Measurements from ENCODE around the gene ZBTB20. TPM values are rescaled to one million over a fixed set of nuclear protein-coding genes. Genes with fewer than 3 reads are reported as not detected.

Gene ZBTB20
- total RNA-seq, 1 experiment from 2014 or later: 10.7 TPM

GRCh38 chr3:114437897-114438296, 709.2 kb downstream of the ZBTB20 start:
- intact Hi-C loops (cut with micrococcal nuclease): no loop called here
- H3K4me3 Mint-ChIP-seq (ENCODE audit: unreplicated experiment): no peak overlapping the region
- H3K27ac Mint-ChIP-seq (ENCODE audit: low read depth, unreplicated experiment): no peak overlapping the region
- H3K9me3 Mint-ChIP-seq (ENCODE audit: unreplicated experiment): no peaks in the 10 kb centered on the region
- peaks cover 13% of the 10 kb centered on the region for H3K4me1 Mint-ChIP-seq (ENCODE audit: insufficient read depth, unreplicated experiment)
- H3K27me3 Mint-ChIP-seq (ENCODE audit: insufficient read depth, unreplicated experiment): no peaks in the 10 kb centered on the region
- BruUV-seq (replicated peaks): no TSS peak
- CTCF ChIA-PET: interaction anchor here (1.3 to 3.6 kb wide), 4 partner anchors 10 to 53 kb away, joined by 4 to 22 read pairs (median 8); no protein-coding TSS in a partner anchor
- POLR2A ChIA-PET: no interaction called here
- no peaks in the 10 kb centered on the region for H3K36me3 Mint-ChIP-seq (ENCODE audit: insufficient read depth, unreplicated experiment)
- no peak for DNase-seq (ENCODE audit: unreplicated experiment)
- TF ChIP-seq CTCF (IDR thresholded peaks at IDR 0.05; ENCODE audit: unreplicated experiment): no peak

GRCh38 chr3:114436182-114436581, 710.9 kb downstream of the ZBTB20 start:
- no peak overlapping the region for H3K27ac Mint-ChIP-seq (ENCODE audit: low read depth, unreplicated experiment)
- no peaks in the 10 kb centered on the region for H3K9me3 Mint-ChIP-seq (ENCODE audit: unreplicated experiment)
- no peak for DNase-seq (ENCODE audit: unreplicated experiment)
- CTCF ChIA-PET: interaction anchor here (0.5 to 3.6 kb wide), 3 partner anchors 12 to 42 kb away, joined by 3 to 22 read pairs (median 4); no protein-coding TSS in a partner anchor
- TF ChIP-seq CTCF (IDR thresholded peaks at IDR 0.05; ENCODE audit: unreplicated experiment): no peak
- peaks cover 6% of the 10 kb centered on the region for H3K4me1 Mint-ChIP-seq (ENCODE audit: insufficient read depth, unreplicated experiment)
- intact Hi-C loops (cut with micrococcal nuclease): no loop called here
- H3K36me3 Mint-ChIP-seq (ENCODE audit: insufficient read depth, unreplicated experiment): no peaks in the 10 kb centered on the region
- H3K27me3 Mint-ChIP-seq (ENCODE audit: insufficient read depth, unreplicated experiment): no peaks in the 10 kb centered on the region
- POLR2A ChIA-PET: interaction anchor here (0.5 kb wide), 1 partner anchor 18 kb away, joined by 3 read pairs; no protein-coding TSS in a partner anchor
- no TSS peak for BruUV-seq (replicated peaks)
- H3K4me3 Mint-ChIP-seq (ENCODE audit: unreplicated experiment): no peak overlapping the region

- BruUV-seq (replicated peaks): no TSS peak
- TF ChIP-seq CTCF (IDR thresholded peaks at IDR 0.05; ENCODE audit: unreplicated experiment): no peak
- CTCF ChIA-PET: interaction anchor here (0.5 to 1.6 kb wide), 4 partner anchors 13 to 41 kb away, joined by 3 to 8 read pairs (median 4); no protein-coding TSS in a partner anchor
- intact Hi-C loops (cut with micrococcal nuclease): no loop called here
- Mint-ChIP-seq H3K4me3 (ENCODE audit: unreplicated experiment) (no peak overlapping the region), H3K4me1 (ENCODE audit: insufficient read depth, unreplicated experiment) (peaks cover 12% of the 10 kb centered on the region), H3K9me3 (ENCODE audit: unreplicated experiment) (no peaks in the 10 kb centered on the region), H3K36me3 (ENCODE audit: insufficient read depth, unreplicated experiment) (no peaks in the 10 kb centered on the region), H3K27ac (ENCODE audit: low read depth, unreplicated experiment) (no peak overlapping the region), H3K27me3 (ENCODE audit: insufficient read depth, unreplicated experiment) (no peaks in the 10 kb centered on the region)
- POLR2A ChIA-PET: no interaction called here
- no peak for DNase-seq (ENCODE audit: unreplicated experiment)
Observed at GRCh38 chr3:114435386-114436115, 711.5 kb downstream of the ZBTB20 start.

- Mint-ChIP-seq H3K4me3 (ENCODE audit: unreplicated experiment) (no peak overlapping the region), H3K27me3 (ENCODE audit: insufficient read depth, unreplicated experiment) (no peaks in the 10 kb centered on the region), H3K4me1 (ENCODE audit: insufficient read depth, unreplicated experiment) (peaks cover 12% of the 10 kb centered on the region), H3K9me3 (ENCODE audit: unreplicated experiment) (no peaks in the 10 kb centered on the region), H3K27ac (ENCODE audit: low read depth, unreplicated experiment) (no peak overlapping the region), H3K36me3 (ENCODE audit: insufficient read depth, unreplicated experiment) (no peaks in the 10 kb centered on the region)
- POLR2A ChIA-PET: interaction anchor here (1.7 kb wide), 1 partner anchor 10 kb away, joined by 6 read pairs; no protein-coding TSS in a partner anchor
- intact Hi-C loops (cut with micrococcal nuclease): no loop called here
- CTCF ChIA-PET: interaction anchor here (0.6 to 3.5 kb wide), 5 partner anchors 11 to 1571 kb away, joined by 3 to 26 read pairs (median 11); no protein-coding TSS in a partner anchor
- BruUV-seq (replicated peaks): no TSS peak
- TF ChIP-seq CTCF (IDR thresholded peaks at IDR 0.05; ENCODE audit: unreplicated experiment): no peak
- DNase-seq (ENCODE audit: unreplicated experiment): no peak
Observed at GRCh38 chr3:114432310-114432709, 714.8 kb downstream of the ZBTB20 start.

Data from MCF 10A (cell line).